Mesendoderm (in vitro differentiated cells): ENCODE measurements around the gene AKAP13.
A peak's percentile ranks its signal among the peaks of the same experiment; 100 is the strongest.

ENCODE experiments used
- DNase-seq: peaks from one replicate; pipeline ENCODE4 v3.0.0; 2013
- H2AK5ac ChIP-seq: 2 replicates; pipeline ENCODE4 v1.6.1; 2013; ENCODE audit warnings: low read length, inconsistent platforms
- H2BK120ac ChIP-seq: 2 replicates; pipeline ENCODE4 v1.6.1; 2013; ENCODE audit warnings: low read depth, mild to moderate bottlenecking, low read length, moderate library complexity, mixed read lengths
- H2BK15ac ChIP-seq: replicated peaks from 2 replicates; pipeline ENCODE4 v1.6.1; 2013; ENCODE audit warnings: low read depth, mild to moderate bottlenecking, moderate library complexity
- H2BK5ac ChIP-seq: 2 replicates; pipeline ENCODE4 v1.6.1; 2013; ENCODE audit warnings: low read length, inconsistent platforms
- H3K18ac ChIP-seq: 2 replicates; pipeline ENCODE4 v1.6.1; 2013; ENCODE audit warnings: mild to moderate bottlenecking, low read length, mixed read lengths
- H3K23ac ChIP-seq: one replicate; pipeline ENCODE4 v1.6.1; 2013; ENCODE audit warnings: low read length
- H3K27ac ChIP-seq: 2 replicates; pipeline ENCODE4 v1.5.1; 2013; ENCODE audit warnings: low read depth, mild to moderate bottlenecking, inconsistent platforms, low read length, moderate library complexity
- H3K27me3 ChIP-seq: 2 replicates; pipeline ENCODE4 v1.6.1; 2013; ENCODE audit warnings: low read length, control low read depth, mild to moderate bottlenecking, inconsistent platforms; ENCODE audit not compliant: insufficient read depth, poor library complexity
- H3K36me3 ChIP-seq: 2 replicates; pipeline ENCODE4 v1.6.1; 2013; ENCODE audit warnings: low read length, inconsistent platforms; ENCODE audit not compliant: control insufficient read depth, insufficient read depth
- H3K4ac ChIP-seq: one replicate; pipeline ENCODE4 v1.6.1; 2013; ENCODE audit warnings: low read depth, mild to moderate bottlenecking, low read length, moderate library complexity
- H3K4me1 ChIP-seq: 2 replicates; pipeline ENCODE4 v1.6.1; 2013; ENCODE audit warnings: low read depth, low read length, inconsistent platforms; ENCODE audit not compliant: control insufficient read depth
- H3K4me2 ChIP-seq: 2 replicates; pipeline ENCODE4 v1.6.1; 2013; ENCODE audit warnings: low read length
- H3K4me3 ChIP-seq: 2 replicates; pipeline ENCODE4 v1.5.1; 2013; ENCODE audit warnings: mild to moderate bottlenecking, low read length
- H3K56ac ChIP-seq: one replicate; pipeline ENCODE4 v1.6.1; 2013; ENCODE audit warnings: low read length
- H3K79me1 ChIP-seq: 2 replicates; pipeline ENCODE4 v1.6.1; 2013; ENCODE audit warnings: low read length, inconsistent platforms
- H3K79me2 ChIP-seq: 2 replicates; pipeline ENCODE4 v1.6.1; 2013; ENCODE audit warnings: mild to moderate bottlenecking, low read length; ENCODE audit not compliant: control insufficient read depth, insufficient read depth
- H3K9ac ChIP-seq: 2 replicates; pipeline ENCODE4 v1.6.1; 2013; ENCODE audit warnings: low read length, inconsistent platforms
- H4K5ac ChIP-seq: one replicate; pipeline ENCODE4 v1.6.1; 2013; ENCODE audit warnings: low read length
- H4K8ac ChIP-seq: one replicate; pipeline ENCODE4 v1.6.1; 2013; ENCODE audit warnings: low read depth, mild to moderate bottlenecking, control low read depth, low read length, moderate library complexity
- WGBS: extraction: QIAGEN DNeasy Blood & Tissue Kit; methylation state at CpG from one replicate; pipeline ENCODE4 v1.1.7; 2013; ENCODE audit warnings: low lambda C conversion rate, missing lambda C conversion rate; ENCODE audit not compliant: insufficient coverage; ENCODE audit errors: extremely low coverage; 5-methylcytosine and 5-hydroxymethylcytosine counted together

AKAP13 gene

GRCh38 chr15:85404918-85405866 lies 24.8 kb downstream of the AKAP13 start:
- no peaks in the 10 kb centered on the region for H3K36me3 ChIP-seq
- DNase-seq = no peak
- H3K4me3 ChIP-seq = no peak overlapping the region
- H3K56ac ChIP-seq = peak overlapping the region; percentile 7
- peaks cover 15% of the 10 kb centered on the region for H3K79me1 ChIP-seq
- H3K27me3 ChIP-seq = no peaks in the 10 kb centered on the region
- peaks cover 61% of the 10 kb centered on the region for H3K79me2 ChIP-seq
- no peak overlapping the region for H3K4ac ChIP-seq
- no peak overlapping the region for H2BK15ac ChIP-seq
- H3K27ac ChIP-seq = no peak overlapping the region
- no peak overlapping the region for H3K23ac ChIP-seq
- no peak overlapping the region for H3K9ac ChIP-seq
- no CpG with 5 or more reads among the region's 7 CpGs for WGBS
- H2BK5ac ChIP-seq = no peak overlapping the region
- H2AK5ac ChIP-seq = no peak overlapping the region
- no peak overlapping the region for H4K5ac ChIP-seq
- no peak overlapping the region for H2BK120ac ChIP-seq
- H3K18ac ChIP-seq = no peak overlapping the region
- no peak overlapping the region for H4K8ac ChIP-seq
- no peak overlapping the region for H3K4me2 ChIP-seq
- H3K4me1 ChIP-seq = peaks cover 7% of the 10 kb centered on the region

GRCh38 chr15:85406916-85407315 lies 26.5 kb downstream of the AKAP13 start:
- Histone ChIP-seq H4K5ac (no peak overlapping the region), H3K18ac (no peak overlapping the region), H3K36me3 (no peaks in the 10 kb centered on the region), H3K23ac (no peak overlapping the region), H3K4ac (no peak overlapping the region), H3K27ac (no peak overlapping the region), H3K27me3 (no peaks in the 10 kb centered on the region), H2AK5ac (no peak overlapping the region), H3K4me1 (peaks cover 7% of the 10 kb centered on the region), H3K4me3 (no peak overlapping the region), H3K9ac (no peak overlapping the region), H2BK120ac (no peak overlapping the region), H2BK5ac (no peak overlapping the region), H3K79me2 (peaks cover 63% of the 10 kb centered on the region), H3K56ac (no peak overlapping the region), H3K79me1 (peaks cover 19% of the 10 kb centered on the region), H4K8ac (no peak overlapping the region), H2BK15ac (no peak overlapping the region), H3K4me2 (no peak overlapping the region)
- no peak for DNase-seq
- WGBS = no CpG with 5 or more reads among the region's 4 CpGs

DNA sequence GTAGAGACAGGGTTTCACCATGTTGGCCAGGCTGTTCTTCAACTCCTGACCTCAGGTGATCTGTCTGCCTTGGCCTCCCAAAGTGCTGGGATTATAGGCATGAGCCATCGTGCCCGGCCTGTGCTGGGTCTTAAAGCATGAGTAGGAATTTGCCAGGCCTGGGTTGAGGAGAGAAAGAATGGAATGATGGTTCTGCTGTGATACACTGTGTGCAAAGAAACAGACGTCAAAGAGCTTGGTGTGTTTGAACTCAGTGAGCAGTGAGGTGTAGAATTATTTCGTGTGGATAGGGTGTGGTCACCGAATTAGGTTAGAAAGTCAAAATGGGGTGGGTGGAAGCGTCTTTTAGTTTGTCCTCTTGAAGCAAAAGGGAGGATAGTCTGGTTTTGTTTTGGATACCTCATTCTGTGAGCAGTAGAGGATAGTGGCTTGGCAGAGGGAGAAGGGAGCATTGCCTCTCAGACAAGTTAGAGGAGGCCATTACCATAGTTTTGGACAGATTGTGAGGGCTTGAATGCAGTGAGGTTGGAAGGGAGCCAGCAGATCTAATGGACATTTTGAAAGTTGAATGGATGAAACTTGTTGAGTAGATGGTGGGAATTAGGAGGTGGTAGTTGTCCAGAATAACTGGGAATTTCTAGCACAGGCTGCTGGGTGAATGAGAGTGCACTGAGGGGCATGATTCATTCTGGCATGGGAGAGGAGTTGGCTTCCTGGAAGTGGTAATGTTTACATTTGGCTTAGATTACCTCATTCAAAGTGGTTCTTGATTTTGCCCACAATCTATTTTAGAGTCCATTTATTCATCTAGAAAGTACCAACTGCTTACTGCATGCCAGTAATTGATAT lies 27.2 kb downstream of the AKAP13 start:
- no peak overlapping the region for H3K4me3 ChIP-seq
- no peaks in the 10 kb centered on the region for H3K36me3 ChIP-seq
- H2BK15ac ChIP-seq = no peak overlapping the region
- H4K5ac ChIP-seq = no peak overlapping the region
- H3K79me2 ChIP-seq = peaks cover 58% of the 10 kb centered on the region
- H2AK5ac ChIP-seq = no peak overlapping the region
- H3K4ac ChIP-seq = no peak overlapping the region
- no peak overlapping the region for H3K23ac ChIP-seq
- no peak for DNase-seq
- H3K79me1 ChIP-seq = peaks cover 16% of the 10 kb centered on the region
- no peak overlapping the region for H3K18ac ChIP-seq
- no peak overlapping the region for H3K9ac ChIP-seq
- H3K4me2 ChIP-seq = no peak overlapping the region
- no peaks in the 10 kb centered on the region for H3K27me3 ChIP-seq
- H3K27ac ChIP-seq = no peak overlapping the region
- H2BK120ac ChIP-seq = no peak overlapping the region
- no peak overlapping the region for H2BK5ac ChIP-seq
- no peak overlapping the region for H4K8ac ChIP-seq
- peaks cover 3% of the 10 kb centered on the region for H3K4me1 ChIP-seq
- no CpG with 5 or more reads among the region's 6 CpGs for WGBS
- no peak overlapping the region for H3K56ac ChIP-seq

GRCh38 chr15:85408270-85408746 lies 27.9 kb downstream of the AKAP13 start:
- Histone ChIP-seq H3K18ac (no peak overlapping the region), H3K27me3 (no peaks in the 10 kb centered on the region), H2BK15ac (no peak overlapping the region), H3K4me1 (peaks cover 3% of the 10 kb centered on the region), H3K9ac (no peak overlapping the region), H2BK5ac (no peak overlapping the region), H2BK120ac (no peak overlapping the region), H4K8ac (no peak overlapping the region), H3K27ac (no peak overlapping the region), H3K79me2 (peaks cover 62% of the 10 kb centered on the region), H3K56ac (no peak overlapping the region), H3K4me3 (no peak overlapping the region), H4K5ac (no peak overlapping the region), H3K23ac (no peak overlapping the region), H3K4ac (no peak overlapping the region), H2AK5ac (no peak overlapping the region), H3K4me2 (no peak overlapping the region), H3K36me3 (no peaks in the 10 kb centered on the region), H3K79me1 (peaks cover 19% of the 10 kb centered on the region)
- DNase-seq = no peak
- WGBS = no CpG with 5 or more reads among the region's 6 CpGs

DNA sequence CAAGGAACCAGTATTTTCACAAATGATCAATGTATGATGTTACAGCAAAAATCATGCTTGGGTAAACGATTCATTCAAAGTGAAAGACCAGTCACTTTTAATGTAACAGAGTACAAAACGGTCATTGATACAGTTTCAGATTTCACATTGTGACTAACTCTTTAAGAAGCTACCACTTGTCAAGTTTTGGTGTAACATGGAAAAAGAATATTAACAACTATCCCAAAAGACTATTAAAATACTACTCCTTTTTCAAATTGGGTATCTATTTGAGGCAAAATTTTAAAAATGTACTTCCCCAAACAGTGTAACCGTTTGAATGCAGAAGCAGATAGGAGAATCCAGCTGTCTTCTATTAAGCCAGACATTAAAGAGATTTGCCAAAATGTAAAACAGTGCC lies 31.7 kb downstream of the AKAP13 start:
- H3K4me3 ChIP-seq = no peak overlapping the region
- H2BK5ac ChIP-seq = no peak overlapping the region
- peaks cover 23% of the 10 kb centered on the region for H3K79me1 ChIP-seq
- no peak overlapping the region for H3K56ac ChIP-seq
- DNase-seq = no peak
- WGBS = no CpG with 5 or more reads among the region's 3 CpGs
- H4K5ac ChIP-seq = no peak overlapping the region
- H3K23ac ChIP-seq = no peak overlapping the region
- no peak overlapping the region for H3K27ac ChIP-seq
- no peak overlapping the region for H3K4ac ChIP-seq
- no peak overlapping the region for H4K8ac ChIP-seq
- peaks cover 61% of the 10 kb centered on the region for H3K79me2 ChIP-seq
- no peak overlapping the region for H2BK120ac ChIP-seq
- peaks cover 3% of the 10 kb centered on the region for H3K4me1 ChIP-seq
- no peaks in the 10 kb centered on the region for H3K36me3 ChIP-seq
- H3K27me3 ChIP-seq = no peaks in the 10 kb centered on the region
- H3K9ac ChIP-seq = no peak overlapping the region
- no peak overlapping the region for H3K4me2 ChIP-seq
- H2BK15ac ChIP-seq = no peak overlapping the region
- no peak overlapping the region for H3K18ac ChIP-seq
- no peak overlapping the region for H2AK5ac ChIP-seq
